GM12878 (cell line): Measurements from ENCODE around the gene MAGI3. TPM values are rescaled to one million over a fixed set of nuclear protein-coding genes. Genes with fewer than 3 reads are reported as not detected.

ENCODE experiments used
- ATAC-seq: fragments of 200-7000 bp; cut with Tn5 transposase; 3 replicates; pipeline ENCODE4 v1.9.1; 2020; ENCODE audit warnings: mild to moderate bottlenecking, moderate library complexity
- BruUV-seq: library from RNA; stranded (reverse); fragments of 400-500 nt; replicated peaks from 2 replicates; lab custom pipeline; 2021; lab: Mats Ljungman, UMichigan
- CTCF ChIA-PET: fragments of 300-600 bp; sonication (Branson Sonifier 250); formaldehyde crosslinking; extraction: SDS; loops from one replicate; lab custom pipeline; 2021; ENCODE audit warnings: inconsistent platforms; lab: Yijun Ruan, JAX
- POLR2A ChIA-PET: fragments of 350-600 bp; formaldehyde crosslinking; extraction: SDS; loops from one replicate; lab custom pipeline; 2021; ENCODE audit warnings: inconsistent platforms; lab: Charles Lee
- RAD21 ChIA-PET: fragments of 300-600 bp; sonication (Branson Sonifier 250); formaldehyde crosslinking; loops from one replicate; lab custom pipeline; 2023; ENCODE audit warnings: antibody characterized with exemption; ENCODE audit not compliant: unreplicated experiment; lab: Charles Lee
- SMC1A ChIA-PET: fragments of 300-600 bp; sonication (Branson Sonifier 250); formaldehyde crosslinking; loops from one replicate; lab custom pipeline; 2023; ENCODE audit not compliant: unreplicated experiment, uncharacterized antibody; lab: Charles Lee
- DNase-seq: peaks from one replicate; pipeline ENCODE4 v3.0.0-alpha.2; 2011; ENCODE audit warnings: low read depth, low spot score
- FAIRE-seq: peaks from 3 replicates; lab custom pipeline; 2011; peaks lifted over from hg19 to GRCh38; lab: Jason Lieb, UNC
- H2AFZ ChIP-seq: 2 replicates; pipeline ENCODE4 v1.6.0; 2011; ENCODE audit warnings: low read depth, low read length, control low read depth; ENCODE audit not compliant: control insufficient read depth
- H3K27ac ChIP-seq: 2 replicates; pipeline ENCODE4 v1.5.1; 2011; ENCODE audit warnings: control low read depth; ENCODE audit not compliant: control insufficient read depth, insufficient read depth
- H3K27me3 ChIP-seq, 2 experiments: replicated peaks in 1 of 2; 2 replicates each; pipeline versions ENCODE4 v1.6.0 to v1.6.1; 2011; ENCODE audit warnings: low read length in 1 of 2; ENCODE audit not compliant: control insufficient read depth in 2 of 2, insufficient read depth in 2 of 2
- H3K36me3 ChIP-seq, 2 experiments: 2 replicates each; pipeline ENCODE4 v1.5.1; 2011; ENCODE audit warnings: low read length in 1 of 2; ENCODE audit not compliant: control insufficient read depth in 2 of 2, insufficient read depth in 2 of 2
- H3K4me1 ChIP-seq: 2 replicates; pipeline ENCODE4 v1.6.1; 2011; ENCODE audit warnings: mild to moderate bottlenecking, low read length, moderate library complexity, mixed read lengths; ENCODE audit not compliant: control insufficient read depth, insufficient read depth
- H3K4me2 ChIP-seq: 2 replicates; pipeline ENCODE4 v1.6.0; 2011; ENCODE audit warnings: control low read depth; ENCODE audit not compliant: control insufficient read depth, insufficient read depth
- H3K4me3 ChIP-seq: fragments of 200-600 bp; sonication (generic); 2 replicates; pipeline ENCODE4 v1.5.1; 2016
- H3K79me2 ChIP-seq: 2 replicates; pipeline ENCODE4 v1.6.0; 2011; ENCODE audit warnings: low read length; ENCODE audit not compliant: control insufficient read depth, insufficient read depth
- H3K9ac ChIP-seq: 2 replicates; pipeline ENCODE4 v1.8.0; 2011; ENCODE audit warnings: low read length, control low read depth, mixed read lengths; ENCODE audit not compliant: control insufficient read depth, insufficient read depth
- H3K9me3 ChIP-seq: replicated peaks from 3 replicates; pipeline ENCODE4 v1.5.1; 2011; ENCODE audit warnings: mild to moderate bottlenecking, low read length; ENCODE audit not compliant: control insufficient read depth, insufficient read depth
- H4K20me1 ChIP-seq: 2 replicates; pipeline ENCODE4 v1.6.0; 2011; ENCODE audit not compliant: control insufficient read depth, insufficient read depth
- ATF2 ChIP-seq: IDR thresholded peaks from 2 replicates; pipeline ENCODE4 v1.6.1; 2012; ENCODE audit warnings: low read length, inconsistent platforms
- FOS ChIP-seq: IDR thresholded peaks from 3 replicates; pipeline ENCODE4 v1.6.1; 2011; ENCODE audit warnings: borderline replicate concordance; ENCODE audit not compliant: insufficient read length; ENCODE audit errors: extremely low read depth
- GABPA ChIP-seq: IDR thresholded peaks from 2 replicates; pipeline ENCODE4 v1.6.1; 2014; ENCODE audit warnings: antibody characterized with exemption, low read depth, mild to moderate bottlenecking, inconsistent platforms
- HSF1 ChIP-seq: fragments of 150-350 bp; IDR thresholded peaks from 2 replicates; pipeline ENCODE4 v1.6.1; 2014; ENCODE audit warnings: mild to moderate bottlenecking, low read depth, low read length
- LARP7 ChIP-seq: fragments of 450-650 bp; IDR thresholded peaks from 2 replicates; pipeline ENCODE4 v1.6.1; 2017; ENCODE audit warnings: mild to moderate bottlenecking
- MYB ChIP-seq: fragments of 150-350 bp; IDR thresholded peaks from 2 replicates; pipeline ENCODE4 v1.6.1; 2014; ENCODE audit warnings: mild to moderate bottlenecking, low read depth, low read length, borderline replicate concordance
- MYC ChIP-seq: IDR thresholded peaks from 2 replicates; pipeline ENCODE4 v1.6.1; 2011; ENCODE audit warnings: mild to moderate bottlenecking, low read length, moderate library complexity, inconsistent platforms; ENCODE audit not compliant: insufficient read depth, insufficient replicate concordance, insufficient read length, severe bottlenecking
- NBN ChIP-seq: fragments of 450-650 bp; IDR thresholded peaks from 2 replicates; pipeline ENCODE4 v1.6.1; 2016
- POU2F2 ChIP-seq: IDR thresholded peaks from 3 replicates; pipeline ENCODE4 v1.6.1; 2011; ENCODE audit warnings: low read depth, mild to moderate bottlenecking, low read length, borderline replicate concordance
- RAD21 ChIP-seq: IDR thresholded peaks from 2 replicates; pipeline ENCODE4 v1.6.1; 2011; ENCODE audit warnings: mild to moderate bottlenecking, low read depth, low read length, moderate library complexity; ENCODE audit not compliant: insufficient read depth
- SMC3 ChIP-seq: IDR thresholded peaks from 2 replicates; pipeline ENCODE4 v1.6.1; 2011; ENCODE audit warnings: low read length, improper control_type of control experiment, borderline replicate concordance
- TARDBP ChIP-seq: IDR thresholded peaks from 2 replicates; pipeline ENCODE4 v1.6.1; 2016; ENCODE audit warnings: borderline replicate concordance
- TCF3 ChIP-seq: IDR thresholded peaks from 2 replicates; pipeline ENCODE4 v1.6.1; 2012; ENCODE audit warnings: low read depth, mild to moderate bottlenecking, low read length, borderline replicate concordance; ENCODE audit not compliant: insufficient read depth
- ZNF207 ChIP-seq: fragments of 450-650 bp; IDR thresholded peaks from 2 replicates; pipeline ENCODE4 v1.6.1; 2014; ENCODE audit warnings: antibody characterized with exemption, mild to moderate bottlenecking, borderline replicate concordance
- in situ Hi-C: fragments of 300-500 bp; cut with MboI; formaldehyde crosslinking; loops from 9 replicates; pipeline ENCODE4 v1.14.3; 2018; ENCODE audit warnings: mixed read lengths
- intact Hi-C: fragments of 100-400 bp; cut with micrococcal nuclease; formaldehyde crosslinking; loops from one replicate; pipeline ENCODE4 v1.14.2; 2022; ENCODE audit not compliant: unreplicated experiment
- polyA plus RNA-seq, 11 experiments: library from polyadenylated mRNA; depleted of rRNA in 4 of 11; unstranded in 6 of 11; stranded (reverse) in 5 of 11; fragments of >200 nt; fragmentation: Nextera tagmentation in 4 of 11; fragmentation: Illumina TruSeq in 1 of 11; extraction: Ambion mirVana in 4 of 11; extraction: Trizol in 1 of 11; gene quantifications; 1 replicate in 1 of 11; 2 replicates in 10 of 11; pipeline versions ENCODE4 v1.2.1 to v1.2.3, GENCODE V29; 2011 to 2016; ENCODE audit warnings: inconsistent platforms in 2 of 11, missing spikeins in 2 of 11, low read depth in 1 of 11
- total RNA-seq, 4 experiments: library from RNA; depleted of rRNA in 3 of 4; stranded (reverse); fragments of >200 nt in 3 of 4; fragmentation: Illumina TruSeq in 1 of 4; extraction: Trizol in 1 of 4; gene quantifications; 2 replicates each; pipeline versions ENCODE4 v1.2.1 to v1.2.3, GENCODE V29; 2013 to 2021

The MAGI3 gene
- total and polyA plus RNA-seq, 10 of the 15 experiments (the other 5 are each of a cell fraction or from before 2014, with no cell fraction given), result 0.17 to 0.65 (median 0.32) TPM

GRCh38 chr1:113677250-113678158 lies 287.2 kb downstream of the MAGI3 start (continued):
- TF ChIP-seq GABPA (no peak), ZNF207 (no peak), NBN (no peak), ATF2 (no peak), SMC3 (peak; percentile 78; the same call in 1 of the 2 replicates), LARP7 (no peak), MYB (no peak), RAD21 (peak; percentile 81), MYC (no peak), TARDBP (no peak)

GRCh38 chr1:113678159-113678469 lies 287.8 kb downstream of the MAGI3 start:
- intact Hi-C loops (loop anchor here (1.0 to 5.0 kb wide), 4 partner anchors 287 to 961 kb away; partner anchors contain the start of genes LRIG2, MAGI3 and PPM1J), in situ Hi-C loops (loop anchor here (10.0 kb wide), 1 partner anchor 793 kb away; no protein-coding TSS in a partner anchor)
- Histone ChIP-seq H3K27me3 (no peaks in the 10 kb centered on the region), H3K4me1 (no peaks in the 10 kb centered on the region), H3K79me2 (no peaks in the 10 kb centered on the region), H3K36me3 (no peaks in the 10 kb centered on the region), H3K9me3 (no peaks in the 10 kb centered on the region), H3K27ac (no peak overlapping the region), H3K9ac (no peak overlapping the region), H3K4me3 (no peak overlapping the region), H2AFZ (no peak overlapping the region), H4K20me1 (no peaks in the 10 kb centered on the region), H3K4me2 (no peak overlapping the region)
- FAIRE-seq, result no peak
- no peak for ATAC-seq
- TF ChIP-seq FOS (no peak), HSF1 (no peak), TCF3 (no peak), POU2F2 (no peak)
- no peak for DNase-seq
- ChIA-PET POLR2A (interaction anchor here (1.0 kb wide), 1 partner anchor 605 kb away, joined by 3 read pairs; the partner anchor contains the start of gene LRIG2), SMC1A (interaction anchor here (2.1 to 5.0 kb wide), 2 partner anchors 537 to 606 kb away, joined by 6 to 37 read pairs; partner anchors contain the start of gene LRIG2), RAD21 (interaction anchor here (0.7 to 2.0 kb wide), 6 partner anchors 9 to 605 kb away, joined by 3 to 4 read pairs (median 4); partner anchors contain the start of gene LRIG2), CTCF (interaction anchor here (1.0 to 4.8 kb wide), 6 partner anchors 459 to 963 kb away, joined by 3 to 43 read pairs (median 6); partner anchors contain the start of genes LRIG2 and PPM1J)
- BruUV-seq, result no TSS peak
